Lower lobe of right lung (tissue), 2 donors: ENCODE measurements around the gene TICAM1. TPM values are rescaled to one million over a fixed set of nuclear protein-coding genes. Genes with fewer than 3 reads are reported as not detected.
"Not testable (repeated sequence)": the region's sequence is repeated elsewhere in the genome, so short reads cannot be mapped to it uniquely, and the experiment has no call there.

Experiments used
- ATAC-seq, 2 donors: fragments of 200-7000 bp; cut with Tn5 transposase; one replicate each; pipeline ENCODE4 v1.9.1; 2020 to 2022; ENCODE audit warnings: mild to moderate bottlenecking in 2 of 2, moderate library complexity in 2 of 2
- DNase-seq: peaks from one replicate; pipeline ENCODE4 v3.0.0-alpha.2; 2020
- H3K27ac ChIP-seq: fragments of 200-600 bp; one replicate; pipeline ENCODE4 v1.8.0; 2022
- H3K27me3 ChIP-seq: fragments of 200-600 bp; one replicate; pipeline ENCODE4 v1.8.0; 2022; ENCODE audit warnings: low read depth
- H3K36me3 ChIP-seq: fragments of 200-600 bp; one replicate; pipeline ENCODE4 v1.8.0; 2022; ENCODE audit warnings: mild to moderate bottlenecking
- H3K4me1 ChIP-seq: fragments of 200-600 bp; one replicate; pipeline ENCODE4 v1.8.0; 2022
- H3K4me3 ChIP-seq: fragments of 200-600 bp; one replicate; pipeline ENCODE4 v1.8.0; 2022; ENCODE audit warnings: mild to moderate bottlenecking
- H3K9me3 ChIP-seq: fragments of 200-600 bp; one replicate; pipeline ENCODE4 v1.8.0; 2022
- intact Hi-C: fragments of 100-400 bp; cut with DNase I; formaldehyde crosslinking; loops from one replicate; pipeline ENCODE4 v1.11.0; 2022
- total RNA-seq: library from RNA; stranded (reverse); fragmentation: NEBNext Ultra II Directional; extraction: Animal tissue kit (Norgen Biotek cat#: 25700); gene quantifications from one replicate; pipeline ENCODE4 v1.2.1, GENCODE V29; 2021
- TF ChIP-seq, protein P1 (sequence below): fragments of 200-600 bp; IDR thresholded peaks from one replicate; pipeline ENCODE4 v1.8.0; 2022; ENCODE audit warnings: antibody characterized with exemption, mild to moderate bottlenecking
- donor health status: DM: no; HTN: yes; CAD: no; lungs with severe emphysema.

Gene TICAM1
- total RNA-seq, 1 donor from 2014 or later, result 14.6 TPM

DNA sequence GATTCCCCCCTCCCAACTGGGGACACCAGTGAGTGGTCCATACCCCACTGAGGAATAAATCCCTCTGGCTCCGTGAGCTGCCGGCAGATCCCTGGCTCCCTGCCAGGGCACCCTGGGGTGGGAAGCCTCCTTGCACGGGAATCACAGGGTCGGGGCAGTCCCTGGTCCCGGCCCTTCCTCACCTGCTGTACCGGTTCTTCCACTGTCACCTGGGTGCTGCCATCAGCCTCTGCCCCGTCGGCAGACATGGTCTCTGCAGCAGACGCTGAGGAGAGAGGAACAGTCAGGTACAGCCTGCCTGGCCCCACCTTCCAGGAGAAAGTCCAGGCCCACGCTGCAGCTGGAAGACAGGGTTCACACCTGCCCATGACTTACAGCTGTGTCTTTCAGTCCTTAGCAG lies 29.6 kb upstream of the TICAM1 start:
- no peak overlapping the region for H3K4me3 ChIP-seq
- peaks cover 61% of the 10 kb centered on the region for H3K36me3 ChIP-seq
- no peak overlapping the region for H3K27ac ChIP-seq
- H3K4me1 ChIP-seq, result peaks cover 2% of the 10 kb centered on the region
- DNase-seq (no peak), ATAC-seq (no peak)
- intact Hi-C loops, result no loop called here
- TF ChIP-seq, protein P1, sequence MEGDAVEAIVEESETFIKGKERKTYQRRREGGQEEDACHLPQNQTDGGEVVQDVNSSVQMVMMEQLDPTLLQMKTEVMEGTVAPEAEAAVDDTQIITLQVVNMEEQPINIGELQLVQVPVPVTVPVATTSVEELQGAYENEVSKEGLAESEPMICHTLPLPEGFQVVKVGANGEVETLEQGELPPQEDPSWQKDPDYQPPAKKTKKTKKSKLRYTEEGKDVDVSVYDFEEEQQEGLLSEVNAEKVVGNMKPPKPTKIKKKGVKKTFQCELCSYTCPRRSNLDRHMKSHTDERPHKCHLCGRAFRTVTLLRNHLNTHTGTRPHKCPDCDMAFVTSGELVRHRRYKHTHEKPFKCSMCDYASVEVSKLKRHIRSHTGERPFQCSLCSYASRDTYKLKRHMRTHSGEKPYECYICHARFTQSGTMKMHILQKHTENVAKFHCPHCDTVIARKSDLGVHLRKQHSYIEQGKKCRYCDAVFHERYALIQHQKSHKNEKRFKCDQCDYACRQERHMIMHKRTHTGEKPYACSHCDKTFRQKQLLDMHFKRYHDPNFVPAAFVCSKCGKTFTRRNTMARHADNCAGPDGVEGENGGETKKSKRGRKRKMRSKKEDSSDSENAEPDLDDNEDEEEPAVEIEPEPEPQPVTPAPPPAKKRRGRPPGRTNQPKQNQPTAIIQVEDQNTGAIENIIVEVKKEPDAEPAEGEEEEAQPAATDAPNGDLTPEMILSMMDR, result no peak
- H3K9me3 ChIP-seq, result no peaks in the 10 kb centered on the region
- no peaks in the 10 kb centered on the region for H3K27me3 ChIP-seq

DNA sequence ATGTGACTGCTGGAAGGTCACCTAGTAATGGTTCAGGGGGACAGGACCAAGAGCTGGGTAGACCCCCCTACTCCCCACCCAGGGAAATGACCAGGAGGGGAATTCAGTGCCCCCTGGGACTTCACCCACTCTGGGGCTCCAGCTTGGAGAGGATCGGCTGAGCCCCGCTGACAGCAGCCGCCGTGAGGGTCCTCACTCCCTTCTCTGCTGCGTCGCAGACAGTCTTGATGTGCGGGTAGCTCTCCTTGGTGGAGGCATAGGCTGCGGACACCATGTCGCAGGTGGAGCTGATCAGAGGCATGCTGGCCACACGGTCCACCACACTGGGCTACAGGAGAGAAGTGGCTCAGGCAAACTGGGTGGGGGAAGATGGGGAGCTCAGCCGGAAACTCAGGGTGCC lies 28.2 kb upstream of the TICAM1 start:
- no peaks in the 10 kb centered on the region for H3K27me3 ChIP-seq
- intact Hi-C loops, result no loop called here
- TF ChIP-seq, protein P1, result no peak
- ATAC-seq (peak in 1 of 2 donors; percentile 11), DNase-seq (no peak)
- H3K27ac ChIP-seq, result no peak overlapping the region
- H3K4me1 ChIP-seq, result no peaks in the 10 kb centered on the region
- H3K9me3 ChIP-seq, result no peaks in the 10 kb centered on the region
- no peak overlapping the region for H3K4me3 ChIP-seq
- peaks cover 74% of the 10 kb centered on the region for H3K36me3 ChIP-seq

DNA sequence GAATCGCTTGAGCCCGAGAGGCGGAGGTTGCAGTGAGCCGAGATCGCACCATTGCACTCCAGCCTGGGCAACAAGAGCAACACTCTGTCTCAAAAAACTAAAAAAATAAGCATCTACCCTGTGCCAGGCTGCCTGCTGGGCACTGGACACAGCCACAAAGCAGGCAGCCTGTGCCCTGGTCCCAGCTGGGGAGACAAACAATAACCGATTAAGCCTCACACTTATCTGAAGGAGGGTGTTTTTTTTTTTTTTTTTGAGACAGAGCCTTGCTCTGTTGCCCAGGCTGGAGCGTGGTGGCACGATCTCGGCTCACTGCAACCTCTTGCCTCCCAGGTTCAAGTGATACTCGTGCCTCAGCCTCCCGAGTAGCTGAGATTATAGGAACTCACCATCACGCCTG lies 25.0 kb upstream of the TICAM1 start:
- H3K9me3 ChIP-seq, DNase-seq, H3K27me3 ChIP-seq, ATAC-seq, intact Hi-C loops, H3K4me1 ChIP-seq, H3K27ac ChIP-seq, H3K4me3 ChIP-seq: not testable (repeated sequence)
- peaks cover 89% of the 10 kb centered on the region for H3K36me3 ChIP-seq

DNA sequence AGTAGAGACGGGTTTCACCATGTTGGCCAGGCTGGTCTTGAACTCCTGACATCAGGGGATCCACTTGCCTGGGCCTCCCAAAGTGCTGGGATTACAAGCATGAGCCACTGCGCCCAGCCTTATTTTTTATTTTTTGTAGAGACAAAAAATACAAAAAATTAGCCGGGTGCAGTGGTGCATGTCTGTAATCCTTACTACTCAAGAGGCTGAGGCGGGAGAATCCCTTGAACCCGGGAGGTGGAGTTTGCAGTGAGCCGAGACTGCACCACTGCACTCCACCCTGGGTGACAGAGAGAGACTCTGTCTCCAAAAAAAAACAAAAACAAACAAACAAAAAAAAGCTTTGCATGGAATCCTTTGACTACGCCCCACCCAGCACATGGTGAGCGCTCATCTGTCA lies 22.0 kb upstream of the TICAM1 start:
- not testable (repeated sequence) for H3K9me3 ChIP-seq, H3K27me3 ChIP-seq, DNase-seq, H3K4me1 ChIP-seq, ATAC-seq, H3K27ac ChIP-seq, H3K4me3 ChIP-seq
- H3K36me3 ChIP-seq, result peaks cover 77% of the 10 kb centered on the region
- intact Hi-C loops, result loop anchor here (5.0 kb wide), 1 partner anchor 46 kb away; no protein-coding TSS in a partner anchor

DNA sequence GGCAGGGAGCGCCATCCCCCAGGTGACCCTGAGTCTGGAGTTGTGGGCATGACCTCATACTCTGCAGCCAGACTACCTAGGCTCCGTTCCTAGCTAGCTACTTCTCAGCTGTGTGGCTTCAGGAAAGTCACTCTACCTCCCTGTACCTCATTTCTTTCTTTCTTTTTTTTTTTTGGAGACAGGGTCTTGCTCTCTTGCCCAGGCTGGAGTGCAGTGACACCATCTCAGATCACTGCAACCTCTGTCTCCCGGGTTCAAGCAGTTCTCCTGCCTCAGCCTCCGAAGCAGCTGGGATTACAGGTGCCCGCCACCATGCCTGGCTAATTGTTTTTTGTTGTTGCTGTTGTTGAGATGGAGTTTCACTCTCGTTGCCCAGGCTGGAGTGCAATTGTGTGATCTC lies 21.0 kb upstream of the TICAM1 start:
- intact Hi-C loops, result loop anchor here (5.0 kb wide), 1 partner anchor 45 kb away; no protein-coding TSS in a partner anchor
- peak in 1 of 2 donors; percentile 6 for ATAC-seq
- Histone ChIP-seq H3K4me3 (no peak overlapping the region), H3K27ac (no peak overlapping the region), H3K4me1 (no peaks in the 10 kb centered on the region), H3K36me3 (peaks cover 77% of the 10 kb centered on the region), H3K27me3 (no peaks in the 10 kb centered on the region), H3K9me3 (no peaks in the 10 kb centered on the region)
- TF ChIP-seq, protein P1, result no peak
- no peak for DNase-seq

DNA sequence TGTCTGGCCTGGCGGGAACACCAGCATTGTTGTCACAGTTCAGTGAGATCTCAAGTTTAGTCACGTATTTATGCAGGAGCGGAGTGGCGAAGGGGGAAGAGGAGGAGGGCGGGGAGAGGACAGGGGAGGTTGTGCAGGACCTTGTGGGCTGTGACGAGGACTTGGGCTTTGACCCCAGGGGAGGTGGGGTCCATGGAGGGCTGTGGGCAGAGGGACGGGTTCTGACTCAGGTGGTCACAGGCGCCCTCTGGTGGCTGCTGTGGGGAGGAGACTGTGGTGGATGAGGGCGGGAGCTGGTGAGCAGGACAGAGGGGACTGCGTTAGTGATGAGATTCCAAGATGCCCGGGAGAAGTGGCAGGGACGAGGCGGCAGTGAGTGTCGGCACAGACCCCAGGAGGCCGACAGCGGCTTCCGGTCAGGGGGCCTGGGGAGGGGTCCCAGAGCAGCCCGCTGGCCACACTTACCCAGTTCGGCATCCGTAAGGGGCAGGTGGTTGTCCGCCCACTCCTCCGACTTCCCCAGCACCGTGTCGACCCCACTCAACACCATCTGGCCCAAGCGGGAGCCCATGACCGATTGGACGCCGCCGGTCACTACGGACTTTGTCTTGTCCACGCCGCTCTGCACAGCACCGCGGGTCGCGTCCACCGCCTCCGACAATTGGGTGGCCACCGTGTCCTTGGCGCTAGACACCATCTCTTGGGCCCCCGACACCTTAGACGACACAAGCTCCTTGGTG lies 20.2 kb upstream of the TICAM1 start:
- ATAC-seq (peak; percentile 85 to 89), DNase-seq (peak; percentile 74)
- H3K27ac ChIP-seq, result no peak overlapping the region
- no peaks in the 10 kb centered on the region for H3K27me3 ChIP-seq
- H3K36me3 ChIP-seq, result peaks cover 77% of the 10 kb centered on the region
- H3K9me3 ChIP-seq, result no peaks in the 10 kb centered on the region
- no peak overlapping the region for H3K4me3 ChIP-seq
- intact Hi-C loops, result loop anchor here (5.0 kb wide), 1 partner anchor 44 kb away; no protein-coding TSS in a partner anchor
- H3K4me1 ChIP-seq, result no peaks in the 10 kb centered on the region
- TF ChIP-seq, protein P1, result peak; percentile 87
